Spleen (tissue), 11 donors: ENCODE results near the gene PAFAH2. TPM values are rescaled to one million over a fixed set of nuclear protein-coding genes. Genes with fewer than 3 reads are reported as not detected.

Experiments used
- DNase-seq: peaks from one replicate; pipeline ENCODE4 v3.0.0-alpha.2; 2020
- H3K27ac ChIP-seq, 8 donors: fragments of 200-600 bp; sonication (generic) in 7 of 8; 1 replicate in 4 of 8; 2 replicates in 4 of 8; pipeline versions ENCODE4 v1.5.0 to v1.8.0; 2016 to 2021; ENCODE audit warnings: inconsistent platforms in 4 of 8, mild to moderate bottlenecking in 4 of 8, moderate library complexity in 1 of 8
- H3K27me3 ChIP-seq, 7 donors: fragments of 200-600 bp; sonication (generic) in 6 of 7; replicated peaks in 1 of 7; 1 replicate in 4 of 7; 2 replicates in 3 of 7; pipeline versions ENCODE4 v1.5.0 to v1.8.0; 2016 to 2021; ENCODE audit warnings: inconsistent platforms in 3 of 7, mild to moderate bottlenecking in 1 of 7
- H3K36me3 ChIP-seq, 6 donors: fragments of 200-600 bp; sonication (generic) in 5 of 6; 1 replicate in 4 of 6; 2 replicates in 2 of 6; pipeline versions ENCODE4 v1.5.0 to v1.8.0; 2016 to 2021; ENCODE audit warnings: inconsistent platforms in 2 of 6
- H3K4me1 ChIP-seq, 6 donors: fragments of 200-600 bp; sonication (generic) in 5 of 6; 1 replicate in 3 of 6; 2 replicates in 3 of 6; pipeline versions ENCODE4 v1.5.0 to v1.8.0; 2016 to 2021; ENCODE audit warnings: inconsistent platforms in 3 of 6
- H3K4me3 ChIP-seq, 8 donors: fragments of 200-600 bp; sonication (generic) in 7 of 8; 1 replicate in 4 of 8; 2 replicates in 4 of 8; pipeline versions ENCODE4 v1.5.0 to v1.8.0; 2016 to 2021; ENCODE audit warnings: inconsistent platforms in 4 of 8, mild to moderate bottlenecking in 4 of 8, moderate library complexity in 2 of 8
- H3K9me3 ChIP-seq, 8 donors: fragments of 200-600 bp; sonication (generic) in 7 of 8; 1 replicate in 4 of 8; 2 replicates in 4 of 8; pipeline versions ENCODE4 v1.5.0 to v1.8.0; 2016 to 2021; ENCODE audit warnings: inconsistent platforms in 4 of 8
- CTCF ChIP-seq, 11 experiments: fragments of 200-600 bp in 7 of 11; fragments of 450-650 bp in 4 of 11; sonication (generic) in 4 of 11; IDR thresholded peaks in 8 of 11; conservative IDR thresholded peaks in 3 of 11; 1 replicate in 7 of 11; 2 replicates in 4 of 11; pipeline versions ENCODE4 v1.4.0 to v1.8.0; 2016 to 2021; ENCODE audit warnings: antibody characterized with exemption in 11 of 11, inconsistent platforms in 4 of 11, mild to moderate bottlenecking in 1 of 11
- POLR2A ChIP-seq, 3 donors: fragments of 450-650 bp; IDR thresholded peaks; one replicate each; pipeline ENCODE4 v1.5.1; 2017; ENCODE audit warnings: antibody characterized with exemption in 3 of 3, mild to moderate bottlenecking in 1 of 3
- POLR2AphosphoS5 ChIP-seq, 3 donors: sonication (generic); formaldehyde crosslinking; IDR thresholded peaks; one replicate each; pipeline ENCODE4 v1.5.1; 2017; ENCODE audit warnings: antibody characterized with exemption in 3 of 3
- WGBS, 5 donors: extraction: QIAGEN DNeasy Blood & Tissue Kit in 3 of 5; methylation state at CpG; one replicate each; pipeline versions ENCODE4 v1.1.5 to v1.1.7; 2013 to 2018; 5-methylcytosine and 5-hydroxymethylcytosine counted together
- intact Hi-C: fragments of 100-400 bp; cut with DNase I; formaldehyde crosslinking; loops from one replicate; pipeline ENCODE4 v1.15.0; 2023; ENCODE audit warnings: low total_unique reads
- polyA plus RNA-seq, 3 donors: library from polyadenylated mRNA; stranded (reverse); fragments of 200-250 nt; gene quantifications; one replicate each; pipeline ENCODE4 v1.2.1, GENCODE V29; 2013
- total RNA-seq, 7 donors: library from RNA; depleted of rRNA in 3 of 7; stranded (reverse); fragments of >200 nt in 3 of 7; fragmentation: NEBNext Ultra II Directional in 4 of 7; extraction: Animal tissue kit (Norgen Biotek cat#: 25700) in 4 of 7; gene quantifications; one replicate each; pipeline versions ENCODE4 v1.1.0 to v1.2.1, GENCODE V29; 2016 to 2021
- donor health status: healthy with polysubstance abuse.
- donor health status: DM: no; HTN: no; CAD: no; lungs with moderate emphysema.
- donor health status: DM: no; HTN: no; CAD: no.
- donor health status: Bipolar disorder and iron deficiency.
- donor health status: healthy.
- donor health status: DM: no; HTN: no; CAD: no.
- donor health status: DM: yes; HTN: yes; CAD: no.

Gene PAFAH2
- total and polyA plus RNA-seq, 10 donors = 3.9 to 19.7 (median 13.6) TPM

DNA sequence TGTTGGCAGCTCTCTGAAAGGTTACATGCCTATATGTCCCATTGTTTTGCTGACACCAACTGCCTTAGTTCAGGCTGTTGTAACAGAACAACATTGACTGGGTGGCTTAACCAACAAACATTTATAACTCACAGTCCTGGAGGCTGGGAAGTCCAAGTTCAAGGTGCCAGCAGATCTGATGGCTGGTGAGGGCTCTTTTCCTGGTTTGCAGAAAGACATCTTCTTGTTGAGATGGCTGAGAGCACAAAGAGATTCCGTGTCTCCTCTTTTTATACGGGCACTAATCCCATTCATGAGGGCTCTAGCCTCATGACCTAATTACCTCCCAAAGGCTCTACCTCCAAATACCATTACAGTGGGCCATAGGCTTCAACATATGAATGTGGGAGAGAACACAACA, 81.4 kb downstream of the PAFAH2 start:
- Histone ChIP-seq H3K36me3 (no peaks in the 10 kb centered on the region), H3K9me3 (no peaks in the 10 kb centered on the region), H3K4me1 (peaks cover 0 to 13% (median 9%) of the 10 kb centered on the region in 6 donors), H3K27ac (no peak overlapping the region), H3K27me3 (no peaks in the 10 kb centered on the region), H3K4me3 (no peak overlapping the region)
- TF ChIP-seq CTCF (IDR thresholded peaks at IDR 0.05 in 8 of 11, conservative IDR thresholded peaks at IDR 0.05 in 3 of 11) = no peak
- TF ChIP-seq POLR2AphosphoS5 (IDR thresholded peaks at IDR 0.05) = no peak
- TF ChIP-seq POLR2A (IDR thresholded peaks at IDR 0.05) = no peak
- intact Hi-C loops = no loop called here
- WGBS, 5 donors = 93 to 98% (median 95%) methylated on average over 2 of the region's 2 CpGs
- DNase-seq = no peak

DNA sequence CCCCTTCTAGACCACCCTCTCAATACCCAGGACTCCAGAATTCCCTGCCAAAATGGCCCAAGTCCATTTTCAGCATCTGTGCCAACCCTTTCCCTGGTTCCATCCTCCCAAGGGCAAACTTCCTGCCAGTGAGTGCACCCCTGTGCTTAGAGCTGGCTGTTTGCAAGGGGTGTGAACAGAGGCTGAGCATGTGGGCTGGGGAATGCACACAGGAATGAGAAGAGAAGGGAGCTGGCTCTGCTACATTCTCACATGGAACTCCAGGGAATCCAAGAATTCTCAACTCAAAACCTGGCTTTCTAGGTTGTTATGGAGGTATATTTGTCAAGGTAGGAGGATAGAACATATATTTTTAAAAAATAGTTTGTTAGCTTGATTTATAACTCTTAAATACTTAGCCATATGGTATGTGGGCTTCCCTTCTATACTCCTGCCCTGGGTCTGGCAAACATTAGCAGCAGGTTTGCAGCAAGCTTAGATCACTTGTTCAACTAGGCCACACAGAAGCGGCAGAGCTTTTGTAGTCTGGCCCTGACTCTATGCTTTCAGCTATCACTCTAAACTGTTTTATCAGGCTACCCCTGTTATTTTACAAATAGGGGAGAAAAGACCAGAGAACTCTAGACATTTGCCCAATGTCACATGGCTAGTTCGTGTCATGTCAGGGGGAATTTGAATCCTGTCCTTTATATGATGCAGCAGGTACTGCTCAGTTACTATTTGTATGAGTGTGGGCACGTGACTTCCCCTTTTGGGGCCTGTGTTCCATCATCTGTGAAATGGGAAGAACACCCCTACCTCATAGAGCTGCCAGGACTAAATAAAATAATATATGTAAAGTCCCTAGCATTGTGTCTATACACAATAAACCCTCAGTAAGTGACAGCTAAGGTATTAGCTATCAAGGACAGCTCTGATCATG, 83.5 kb downstream of the PAFAH2 start:
- Histone ChIP-seq H3K36me3 (no peaks in the 10 kb centered on the region), H3K27ac (no peak overlapping the region), H3K4me1 (peaks cover 0 to 13% (median 9%) of the 10 kb centered on the region in 6 donors), H3K27me3 (no peaks in the 10 kb centered on the region), H3K4me3 (no peak overlapping the region), H3K9me3 (no peaks in the 10 kb centered on the region)
- no peak for TF ChIP-seq CTCF (IDR thresholded peaks at IDR 0.05 in 8 of 11, conservative IDR thresholded peaks at IDR 0.05 in 3 of 11)
- intact Hi-C loops = no loop called here
- no peak for DNase-seq
- WGBS, 5 donors = 71 to 86% (median 77%) methylated on average over 3 of the region's 3 CpGs

DNA sequence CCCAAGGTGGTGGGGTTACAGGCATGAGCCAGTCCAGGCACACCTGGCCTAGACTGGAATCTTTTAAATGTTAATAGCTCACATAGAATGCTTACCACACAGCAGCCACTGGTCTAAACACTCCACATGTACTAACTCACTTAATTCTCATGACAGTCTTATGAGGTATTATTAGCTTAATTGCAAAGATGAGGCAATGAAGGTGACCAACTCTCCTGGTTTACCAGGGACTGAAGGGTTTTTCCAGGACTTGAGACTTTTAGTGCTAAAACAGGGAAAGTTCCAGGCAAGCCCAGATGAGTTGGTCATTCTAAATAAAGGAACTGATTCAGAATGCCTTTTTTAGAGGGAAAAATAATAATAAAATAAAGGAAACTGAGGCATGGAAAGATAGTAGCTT, 84.7 kb downstream of the PAFAH2 start:
- H3K4me3 ChIP-seq = no peak overlapping the region
- intact Hi-C loops = no loop called here
- H3K9me3 ChIP-seq = no peaks in the 10 kb centered on the region
- DNase-seq = no peak
- no peaks in the 10 kb centered on the region for H3K36me3 ChIP-seq
- peaks cover 0 to 9% (median 7%) of the 10 kb centered on the region in 6 donors for H3K4me1 ChIP-seq
- no peak overlapping the region for H3K27ac ChIP-seq
- TF ChIP-seq POLR2A (IDR thresholded peaks at IDR 0.05) (no peak), POLR2AphosphoS5 (IDR thresholded peaks at IDR 0.05) (no peak), CTCF (IDR thresholded peaks at IDR 0.05 in 8 of 11, conservative IDR thresholded peaks at IDR 0.05 in 3 of 11) (no peak)
- no peaks in the 10 kb centered on the region for H3K27me3 ChIP-seq

DNA sequence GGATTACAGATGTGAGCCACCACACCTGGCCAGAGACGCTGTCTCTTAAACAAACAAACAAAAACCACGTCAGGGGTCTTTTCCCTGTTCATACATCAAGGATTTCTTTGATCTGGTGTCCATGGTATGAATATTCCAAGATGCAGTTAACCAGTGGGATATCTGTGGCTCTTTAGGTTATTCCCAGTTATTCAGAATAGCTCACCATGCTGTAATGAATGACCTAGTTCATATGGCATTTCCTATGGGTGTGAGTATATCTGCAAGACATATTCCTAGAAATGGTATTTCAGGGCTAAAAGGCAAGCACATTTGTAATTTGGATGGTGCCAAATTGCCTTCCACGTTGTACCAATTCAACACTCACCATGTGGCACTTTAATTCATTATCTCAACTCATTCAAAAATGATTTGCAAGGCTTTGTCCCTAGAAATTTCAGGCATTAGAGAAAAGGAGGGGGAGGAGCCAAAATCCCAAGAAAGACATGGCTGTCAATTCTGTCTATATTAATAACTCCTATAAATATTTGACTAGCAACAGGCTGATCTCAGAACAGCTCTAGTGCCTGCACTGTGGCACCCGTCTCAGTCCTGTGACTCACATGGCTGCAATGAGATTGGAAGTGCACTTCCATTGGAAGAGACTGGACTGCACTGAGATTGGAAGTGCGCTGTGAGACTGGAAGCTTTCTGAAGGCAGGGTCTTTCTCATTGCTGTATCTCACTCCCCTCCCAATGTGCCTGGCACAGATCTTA, 85.6 kb downstream of the PAFAH2 start:
- DNase-seq = no peak
- no peak overlapping the region for H3K4me3 ChIP-seq
- no peaks in the 10 kb centered on the region for H3K27me3 ChIP-seq
- 84 to 89% (median 89%) methylated on average over 5 of the region's 5 CpGs for WGBS, 5 donors
- no peaks in the 10 kb centered on the region for H3K36me3 ChIP-seq
- intact Hi-C loops = no loop called here
- peaks cover 0 to under 1% (median 0%) of the 10 kb centered on the region in 6 donors for H3K4me1 ChIP-seq
- H3K27ac ChIP-seq = no peak overlapping the region
- no peaks in the 10 kb centered on the region for H3K9me3 ChIP-seq
- TF ChIP-seq POLR2AphosphoS5 (IDR thresholded peaks at IDR 0.05) (no peak), POLR2A (IDR thresholded peaks at IDR 0.05) (no peak), CTCF (IDR thresholded peaks at IDR 0.05 in 8 of 11, conservative IDR thresholded peaks at IDR 0.05 in 3 of 11) (no peak)
